Measurements from ENCODE around the gene ANKRD60.

ANKRD60 gene

GRCh38 chr20:58245931-58246330, 17.5 kb upstream of the ANKRD60 start:
- in situ Hi-C loops (cut with MboI; ENCODE audit: low pct_unique_long_range_greater_than_20kb, low sequenced_read_pairs, unreplicated experiment): loop anchor here (25.0 kb wide), 2 partner anchors 441 to 591 kb away; partner anchors contain the start of gene NPEPL1
- no peak for DNase-seq (ENCODE audit: low spot score)
- TF ChIP-seq CTCF (IDR thresholded peaks at IDR 0.05; ENCODE audit: extremely low read depth, insufficient read depth, missing control alignments): no peak

GRCh38 chr20:58245181-58245891, 16.9 kb upstream of the ANKRD60 start:
- no peak for DNase-seq (ENCODE audit: low spot score)
- in situ Hi-C loops (cut with MboI; ENCODE audit: low pct_unique_long_range_greater_than_20kb, low sequenced_read_pairs, unreplicated experiment): loop anchor here (25.0 kb wide), 2 partner anchors 442 to 592 kb away; partner anchors contain the start of gene NPEPL1
- TF ChIP-seq CTCF (IDR thresholded peaks at IDR 0.05; ENCODE audit: extremely low read depth, insufficient read depth, missing control alignments): no peak

- DNase-seq (ENCODE audit: low spot score): no peak
- in situ Hi-C loops (cut with MboI; ENCODE audit: low pct_unique_long_range_greater_than_20kb, low sequenced_read_pairs, unreplicated experiment): loop anchor here (25.0 kb wide), 2 partner anchors 443 to 593 kb away; partner anchors contain the start of gene NPEPL1
- TF ChIP-seq CTCF (IDR thresholded peaks at IDR 0.05; ENCODE audit: extremely low read depth, insufficient read depth, missing control alignments): no peak
Measured at GRCh38 chr20:58244517-58245030, 16.1 kb upstream of the ANKRD60 start.

- in situ Hi-C loops (cut with MboI; ENCODE audit: low pct_unique_long_range_greater_than_20kb, low sequenced_read_pairs, unreplicated experiment): loop anchor here (25.0 kb wide), 2 partner anchors 443 to 593 kb away; partner anchors contain the start of gene NPEPL1
- no peak for TF ChIP-seq CTCF (IDR thresholded peaks at IDR 0.05; ENCODE audit: extremely low read depth, insufficient read depth, missing control alignments)
Measured at GRCh38 chr20:58243653-58244410, 15.4 kb upstream of the ANKRD60 start.

GRCh38 chr20:58242824-58243223, 14.4 kb upstream of the ANKRD60 start:
- DNase-seq (ENCODE audit: low spot score): no peak
- in situ Hi-C loops (cut with MboI; ENCODE audit: low pct_unique_long_range_greater_than_20kb, low sequenced_read_pairs, unreplicated experiment): loop anchor here (25.0 kb wide), 2 partner anchors 444 to 594 kb away; partner anchors contain the start of gene NPEPL1
- TF ChIP-seq CTCF (IDR thresholded peaks at IDR 0.05; ENCODE audit: extremely low read depth, insufficient read depth, missing control alignments): no peak

More at GRCh38 chr20:58243653-58244410, 15.4 kb upstream of the ANKRD60 start:
- DNase-seq (ENCODE audit: low spot score): no peak

- no peak for TF ChIP-seq CTCF (IDR thresholded peaks at IDR 0.05; ENCODE audit: extremely low read depth, insufficient read depth, missing control alignments)
- in situ Hi-C loops (cut with MboI; ENCODE audit: low pct_unique_long_range_greater_than_20kb, low sequenced_read_pairs, unreplicated experiment): loop anchor here (25.0 kb wide), 2 partner anchors 445 to 595 kb away; partner anchors contain the start of gene NPEPL1
- DNase-seq (ENCODE audit: low spot score): no peak
Measured at GRCh38 chr20:58241766-58242465, 13.5 kb upstream of the ANKRD60 start.
